ENCODE results near the gene SLC6A17.

DNA sequence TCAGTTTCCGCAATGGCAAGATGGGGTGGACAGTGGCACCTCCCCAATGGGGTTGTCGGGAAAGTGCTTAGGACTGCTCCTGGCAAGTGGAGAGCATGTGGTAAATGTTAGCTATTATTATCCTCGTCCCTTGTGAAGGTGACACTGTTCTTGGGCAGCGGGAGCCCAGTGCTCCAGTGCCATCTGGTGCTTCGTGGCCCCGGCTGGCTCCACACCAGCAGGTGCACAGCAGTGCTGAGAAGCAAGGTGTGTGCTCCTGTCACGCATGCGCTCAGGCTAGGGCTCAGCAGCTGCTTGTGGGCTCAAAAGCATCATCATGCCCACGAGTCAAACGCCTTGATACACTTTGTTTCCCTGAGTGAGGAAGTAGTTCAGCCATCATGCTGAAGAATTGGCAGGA lies 34.9 kb downstream of the SLC6A17 start:
- TF ChIP-seq ZFP3 (CRISPR knock-in tag; IDR thresholded peaks at IDR 0.05) (no peak), ESRRG (CRISPR knock-in tag; IDR thresholded peaks at IDR 0.05) (no peak), GLIS3 (CRISPR knock-in tag; IDR thresholded peaks at IDR 0.05) (no peak), ISL1 (CRISPR knock-in tag; IDR thresholded peaks at IDR 0.05) (no peak), ARNTL (CRISPR knock-in tag; IDR thresholded peaks at IDR 0.05; ENCODE audit: borderline replicate concordance, low read depth) (no peak)
- TF ChIP-seq, protein P1, sequence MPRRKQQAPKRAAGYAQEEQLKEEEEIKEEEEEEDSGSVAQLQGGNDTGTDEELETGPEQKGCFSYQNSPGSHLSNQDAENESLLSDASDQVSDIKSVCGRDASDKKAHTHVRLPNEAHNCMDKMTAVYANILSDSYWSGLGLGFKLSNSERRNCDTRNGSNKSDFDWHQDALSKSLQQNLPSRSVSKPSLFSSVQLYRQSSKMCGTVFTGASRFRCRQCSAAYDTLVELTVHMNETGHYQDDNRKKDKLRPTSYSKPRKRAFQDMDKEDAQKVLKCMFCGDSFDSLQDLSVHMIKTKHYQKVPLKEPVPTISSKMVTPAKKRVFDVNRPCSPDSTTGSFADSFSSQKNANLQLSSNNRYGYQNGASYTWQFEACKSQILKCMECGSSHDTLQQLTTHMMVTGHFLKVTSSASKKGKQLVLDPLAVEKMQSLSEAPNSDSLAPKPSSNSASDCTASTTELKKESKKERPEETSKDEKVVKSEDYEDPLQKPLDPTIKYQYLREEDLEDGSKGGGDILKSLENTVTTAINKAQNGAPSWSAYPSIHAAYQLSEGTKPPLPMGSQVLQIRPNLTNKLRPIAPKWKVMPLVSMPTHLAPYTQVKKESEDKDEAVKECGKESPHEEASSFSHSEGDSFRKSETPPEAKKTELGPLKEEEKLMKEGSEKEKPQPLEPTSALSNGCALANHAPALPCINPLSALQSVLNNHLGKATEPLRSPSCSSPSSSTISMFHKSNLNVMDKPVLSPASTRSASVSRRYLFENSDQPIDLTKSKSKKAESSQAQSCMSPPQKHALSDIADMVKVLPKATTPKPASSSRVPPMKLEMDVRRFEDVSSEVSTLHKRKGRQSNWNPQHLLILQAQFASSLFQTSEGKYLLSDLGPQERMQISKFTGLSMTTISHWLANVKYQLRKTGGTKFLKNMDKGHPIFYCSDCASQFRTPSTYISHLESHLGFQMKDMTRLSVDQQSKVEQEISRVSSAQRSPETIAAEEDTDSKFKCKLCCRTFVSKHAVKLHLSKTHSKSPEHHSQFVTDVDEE (CRISPR knock-in tag; IDR thresholded peaks at IDR 0.05): no peak
- TF ChIP-seq, protein P2, sequence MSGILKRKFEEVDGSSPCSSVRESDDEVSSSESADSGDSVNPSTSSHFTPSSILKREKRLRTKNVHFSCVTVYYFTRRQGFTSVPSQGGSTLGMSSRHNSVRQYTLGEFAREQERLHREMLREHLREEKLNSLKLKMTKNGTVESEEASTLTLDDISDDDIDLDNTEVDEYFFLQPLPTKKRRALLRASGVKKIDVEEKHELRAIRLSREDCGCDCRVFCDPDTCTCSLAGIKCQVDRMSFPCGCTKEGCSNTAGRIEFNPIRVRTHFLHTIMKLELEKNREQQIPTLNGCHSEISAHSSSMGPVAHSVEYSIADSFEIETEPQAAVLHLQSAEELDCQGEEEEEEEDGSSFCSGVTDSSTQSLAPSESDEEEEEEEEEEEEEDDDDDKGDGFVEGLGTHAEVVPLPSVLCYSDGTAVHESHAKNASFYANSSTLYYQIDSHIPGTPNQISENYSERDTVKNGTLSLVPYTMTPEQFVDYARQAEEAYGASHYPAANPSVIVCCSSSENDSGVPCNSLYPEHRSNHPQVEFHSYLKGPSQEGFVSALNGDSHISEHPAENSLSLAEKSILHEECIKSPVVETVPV (CRISPR knock-in tag; IDR thresholded peaks at IDR 0.05): no peak
- TF ChIP-seq, protein P3, sequence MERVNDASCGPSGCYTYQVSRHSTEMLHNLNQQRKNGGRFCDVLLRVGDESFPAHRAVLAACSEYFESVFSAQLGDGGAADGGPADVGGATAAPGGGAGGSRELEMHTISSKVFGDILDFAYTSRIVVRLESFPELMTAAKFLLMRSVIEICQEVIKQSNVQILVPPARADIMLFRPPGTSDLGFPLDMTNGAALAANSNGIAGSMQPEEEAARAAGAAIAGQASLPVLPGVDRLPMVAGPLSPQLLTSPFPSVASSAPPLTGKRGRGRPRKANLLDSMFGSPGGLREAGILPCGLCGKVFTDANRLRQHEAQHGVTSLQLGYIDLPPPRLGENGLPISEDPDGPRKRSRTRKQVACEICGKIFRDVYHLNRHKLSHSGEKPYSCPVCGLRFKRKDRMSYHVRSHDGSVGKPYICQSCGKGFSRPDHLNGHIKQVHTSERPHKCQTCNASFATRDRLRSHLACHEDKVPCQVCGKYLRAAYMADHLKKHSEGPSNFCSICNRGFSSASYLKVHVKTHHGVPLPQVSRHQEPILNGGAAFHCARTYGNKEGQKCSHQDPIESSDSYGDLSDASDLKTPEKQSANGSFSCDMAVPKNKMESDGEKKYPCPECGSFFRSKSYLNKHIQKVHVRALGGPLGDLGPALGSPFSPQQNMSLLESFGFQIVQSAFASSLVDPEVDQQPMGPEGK (CRISPR knock-in tag; IDR thresholded peaks at IDR 0.05; ENCODE audit: borderline replicate concordance): no peak
